NK-92 (cell line): ENCODE results near the gene RTKN2.

Experiments
- DNase-seq: peaks from one replicate; lab custom pipeline; 2025; ENCODE audit not compliant: unreplicated experiment; lab: John Stamatoyannopoulos, UW

The RTKN2 gene

GRCh38 chr10:62180677-62181076 is 88.0 kb downstream of the RTKN2 start:
- no peak for DNase-seq

GRCh38 chr10:62178568-62178967 is 90.1 kb downstream of the RTKN2 start:
- no peak for DNase-seq

- DNase-seq = no peak
Measured at GRCh38 chr10:62177111-62177510, 91.5 kb downstream of the RTKN2 start.

GRCh38 chr10:62175251-62175650 is 93.4 kb downstream of the RTKN2 start:
- DNase-seq = no peak

- DNase-seq = no peak
Measured at GRCh38 chr10:62172465-62172864, 96.2 kb downstream of the RTKN2 start.

GRCh38 chr10:62171791-62172190 is 96.9 kb downstream of the RTKN2 start:
- no peak for DNase-seq

- DNase-seq = no peak
Measured at GRCh38 chr10:62170732-62171131, 97.9 kb downstream of the RTKN2 start.

- DNase-seq = no peak
Measured at GRCh38 chr10:62166331-62167131, 102.1 kb downstream of the RTKN2 start.

- DNase-seq = no peak
Measured at GRCh38 chr10:62165803-62166202, 102.8 kb downstream of the RTKN2 start.

GRCh38 chr10:62163024-62163423 is 105.6 kb downstream of the RTKN2 start:
- DNase-seq = no peak

- no peak for DNase-seq
Measured at GRCh38 chr10:62162261-62162981, 106.2 kb downstream of the RTKN2 start.

GRCh38 chr10:62159351-62159750 is 109.3 kb downstream of the RTKN2 start:
- no peak for DNase-seq

- no peak for DNase-seq
Measured at GRCh38 chr10:62157601-62158000, 111.0 kb downstream of the RTKN2 start.

GRCh38 chr10:62155054-62155680 is 113.5 kb downstream of the RTKN2 start:
- DNase-seq = no peak

- DNase-seq = no peak
Measured at GRCh38 chr10:62154231-62154630, 114.4 kb downstream of the RTKN2 start.

- no peak for DNase-seq
Measured at GRCh38 chr10:62153191-62153590, 115.5 kb downstream of the RTKN2 start.

GRCh38 chr10:62149621-62150020 is 119.0 kb downstream of the RTKN2 start:
- no peak for DNase-seq

- no peak for DNase-seq
Measured at GRCh38 chr10:62148155-62148554, 120.5 kb downstream of the RTKN2 start.

- DNase-seq = no peak
Measured at GRCh38 chr10:62147425-62147824, 121.2 kb downstream of the RTKN2 start.

GRCh38 chr10:62136931-62137330 is 131.7 kb downstream of the RTKN2 start:
- no peak for DNase-seq

- DNase-seq = no peak
Measured at GRCh38 chr10:62133618-62134017, 135.0 kb downstream of the RTKN2 start.
